Heart left ventricle (tissue), 16 donors: ENCODE data around the gene INSIG2. TPM values are rescaled to one million over a fixed set of nuclear protein-coding genes. Genes with fewer than 3 reads are reported as not detected.

Experiments used
- ATAC-seq, 4 donors: fragments of 200-7000 bp; cut with Tn5 transposase; one replicate each; pipeline ENCODE4 v1.9.1; 2020 to 2022; ENCODE audit warnings: moderate library complexity in 4 of 4, mild to moderate bottlenecking in 3 of 4, moderate number of reproducible peaks in 1 of 4
- DNase-seq, 5 donors: peaks; one replicate each; pipeline ENCODE4 v3.0.0-alpha.2; 2020
- H3K27ac ChIP-seq, 12 donors: fragments of 200-600 bp; sonication (generic) in 4 of 12; one replicate each; pipeline versions ENCODE4 v1.5.0 to v1.8.0; 2016 to 2022; ENCODE audit warnings: mild to moderate bottlenecking in 2 of 12
- H3K27me3 ChIP-seq, 9 donors: fragments of 200-600 bp; sonication (generic) in 2 of 9; one replicate each; pipeline versions ENCODE4 v1.5.1 to v1.8.0; 2016 to 2022; ENCODE audit warnings: mild to moderate bottlenecking in 3 of 9
- H3K36me3 ChIP-seq, 9 donors: fragments of 200-600 bp; sonication (generic) in 2 of 9; one replicate each; pipeline versions ENCODE4 v1.5.0 to v1.8.0; 2018 to 2022; ENCODE audit warnings: mild to moderate bottlenecking in 2 of 9
- H3K4me1 ChIP-seq, 12 donors: fragments of 200-600 bp; sonication (generic) in 4 of 12; one replicate each; pipeline versions ENCODE4 v1.5.0 to v1.8.0; 2016 to 2022; ENCODE audit warnings: mild to moderate bottlenecking in 3 of 12
- H3K4me3 ChIP-seq, 12 donors: fragments of 200-600 bp; sonication (generic) in 4 of 12; one replicate each; pipeline versions ENCODE4 v1.5.0 to v1.8.0; 2017 to 2022; ENCODE audit warnings: mild to moderate bottlenecking in 9 of 12, moderate library complexity in 4 of 12
- H3K9me3 ChIP-seq, 12 donors: fragments of 200-600 bp; sonication (generic) in 4 of 12; one replicate each; pipeline versions ENCODE4 v1.5.0 to v1.8.0; 2016 to 2022; ENCODE audit warnings: mild to moderate bottlenecking in 1 of 12
- POLR2A ChIP-seq, 2 donors: fragments of 450-650 bp; IDR thresholded peaks; one replicate each; pipeline ENCODE4 v1.6.1; 2017; ENCODE audit warnings: antibody characterized with exemption in 2 of 2, mild to moderate bottlenecking in 2 of 2, moderate library complexity in 2 of 2
- WGBS, 4 donors: extraction: QIAGEN DNeasy Blood & Tissue Kit in 2 of 4; methylation state at CpG; one replicate each; pipeline versions ENCODE4 v1.1.5 to v1.1.7; 2013 to 2018; 5-methylcytosine and 5-hydroxymethylcytosine counted together
- intact Hi-C, 10 donors: fragments of 100-400 bp; cut with DNase I; formaldehyde crosslinking; loops; one replicate each; pipeline versions ENCODE4 v1.11.1 to v1.14.2; 2022
- polyA plus RNA-seq, 2 donors: library from polyadenylated mRNA; stranded (reverse); fragments of 200-250 nt; gene quantifications; one replicate each; pipeline ENCODE4 v1.2.3, GENCODE V29; 2013
- total RNA-seq, 9 donors: library from RNA; depleted of rRNA in 2 of 9; stranded (reverse); fragments of >200 nt in 2 of 9; fragmentation: NEBNext Ultra II Directional in 3 of 9; extraction: Animal tissue kit (Norgen Biotek cat#: 25700) in 3 of 9; gene quantifications; one replicate each; pipeline versions ENCODE4 v1.1.0 to v1.2.4, GENCODE V29; 2016 to 2023
- TF ChIP-seq, protein P1 (sequence below), 12 donors: fragments of 200-600 bp; sonication (generic) in 4 of 12; IDR thresholded peaks; one replicate each; pipeline versions ENCODE4 v1.5.0 to v1.8.0; 2018 to 2022; ENCODE audit warnings: antibody characterized with exemption in 12 of 12, mild to moderate bottlenecking in 5 of 12
- donor health status: ischemic (EF 13 %, LVEDD 7.1; RV severe dilation, severe dysfunction).
- donor health status: healthy with polysubstance abuse.
- donor health status: DM: no; HTN: yes; CAD: no.
- donor health status: DM: no; HTN: no; CAD: no.
- donor health status: ischemic (EF 25% LVEDD 6.9; RV normal size, moderate dysfunction).
- donor health status: ischemic (EF 25% LVEDD 5.7; RV mildly dilated, moderate dysfunction).
- donor health status: healthy.
- donor health status: DM: yes; HTN: yes; CAD: no.
- donor health status: ischemic (EF 35%, LVEDD 5.7; RV mildly dilated, moderate dysfunction).
- donor health status: nonischemic (EF 11% LVEDD 7.7; RV severe dilation, severe dysfunction).
- donor health status: DM: yes; HTN: yes; CAD: no.
- donor health status: PGD.
- donor health status: ischemic (EF 29% LVEDD 5.4; RV normal size, mild dysfunction).
- donor health status: nonischemic (EF 23%, LVEDD 6.1; RV moderate dilation, normal function).

The INSIG2 gene
- total and polyA plus RNA-seq, 11 donors, result 6.5 to 16.4 (median 13.7) TPM

- H3K4me3 ChIP-seq, result no peak overlapping the region
- no peaks in the 10 kb centered on the region for H3K27me3 ChIP-seq
- TF ChIP-seq POLR2A (IDR thresholded peaks at IDR 0.05), result no peak
- TF ChIP-seq, protein P1, sequence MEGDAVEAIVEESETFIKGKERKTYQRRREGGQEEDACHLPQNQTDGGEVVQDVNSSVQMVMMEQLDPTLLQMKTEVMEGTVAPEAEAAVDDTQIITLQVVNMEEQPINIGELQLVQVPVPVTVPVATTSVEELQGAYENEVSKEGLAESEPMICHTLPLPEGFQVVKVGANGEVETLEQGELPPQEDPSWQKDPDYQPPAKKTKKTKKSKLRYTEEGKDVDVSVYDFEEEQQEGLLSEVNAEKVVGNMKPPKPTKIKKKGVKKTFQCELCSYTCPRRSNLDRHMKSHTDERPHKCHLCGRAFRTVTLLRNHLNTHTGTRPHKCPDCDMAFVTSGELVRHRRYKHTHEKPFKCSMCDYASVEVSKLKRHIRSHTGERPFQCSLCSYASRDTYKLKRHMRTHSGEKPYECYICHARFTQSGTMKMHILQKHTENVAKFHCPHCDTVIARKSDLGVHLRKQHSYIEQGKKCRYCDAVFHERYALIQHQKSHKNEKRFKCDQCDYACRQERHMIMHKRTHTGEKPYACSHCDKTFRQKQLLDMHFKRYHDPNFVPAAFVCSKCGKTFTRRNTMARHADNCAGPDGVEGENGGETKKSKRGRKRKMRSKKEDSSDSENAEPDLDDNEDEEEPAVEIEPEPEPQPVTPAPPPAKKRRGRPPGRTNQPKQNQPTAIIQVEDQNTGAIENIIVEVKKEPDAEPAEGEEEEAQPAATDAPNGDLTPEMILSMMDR (IDR thresholded peaks at IDR 0.05), result no peak
- peak overlapping the region in 1 of 12 donors; percentile 77 for H3K27ac ChIP-seq
- H3K36me3 ChIP-seq, result no peaks in the 10 kb centered on the region
- intact Hi-C loops, result no loop called here
- 40 to 64% (median 56%) methylated on average over 2 of the region's 2 CpGs for WGBS, 4 donors
- DNase-seq (no peak), ATAC-seq (no peak)
- peaks cover 0 to 28% (median 8%) of the 10 kb centered on the region in 12 donors for H3K4me1 ChIP-seq
- H3K9me3 ChIP-seq, result no peaks in the 10 kb centered on the region
These were observed 33.8 kb downstream of the INSIG2 start for GRCh38 chr2:118121986-118122524.

DNA sequence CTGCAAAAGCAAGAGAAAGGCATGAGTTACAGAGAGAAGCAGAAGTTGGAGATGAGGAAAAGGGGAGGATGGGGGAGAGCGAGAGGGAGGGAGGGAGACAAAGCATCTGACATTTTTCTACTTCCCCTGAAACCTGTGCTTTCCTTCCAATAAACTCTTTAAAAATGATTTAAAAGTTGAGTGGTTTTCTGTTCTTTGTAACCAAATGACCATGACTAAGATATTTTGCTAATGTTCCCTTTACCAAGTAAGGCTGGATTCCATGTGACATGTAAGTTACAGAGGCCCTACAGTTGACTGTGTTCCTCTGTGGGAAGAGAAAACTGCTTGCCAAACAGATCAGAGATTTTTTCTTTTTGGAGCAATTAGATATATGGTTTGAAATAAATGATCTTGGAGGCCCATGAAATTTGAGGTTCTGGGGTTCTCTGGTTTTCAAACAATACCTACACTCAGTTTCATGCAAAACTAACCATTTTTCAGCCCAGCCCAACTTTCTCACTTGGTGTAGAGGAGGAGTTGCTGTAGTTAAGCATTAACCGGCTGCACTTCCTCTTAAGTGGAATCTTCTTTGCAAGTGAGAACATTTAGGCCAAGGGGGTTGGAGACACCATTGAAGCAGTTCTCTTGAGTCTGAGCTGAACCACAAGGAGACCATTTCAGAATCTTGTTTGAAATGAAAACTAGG lies 34.5 kb downstream of the INSIG2 start:
- peak overlapping the region in 6 of 12 donors; percentile 3 to 77 (median 39) for H3K27ac ChIP-seq
- DNase-seq (no peak), ATAC-seq (no peak)
- intact Hi-C loops, result no loop called here
- H3K36me3 ChIP-seq, result no peaks in the 10 kb centered on the region
- TF ChIP-seq, protein P1 (IDR thresholded peaks at IDR 0.05), result no peak
- no peak for TF ChIP-seq POLR2A (IDR thresholded peaks at IDR 0.05)
- 61 to 69% (median 65%) methylated on average over 2 of the region's 2 CpGs for WGBS, 4 donors
- H3K9me3 ChIP-seq, result no peaks in the 10 kb centered on the region
- no peak overlapping the region for H3K4me3 ChIP-seq
- peaks cover 0 to 28% (median 8%) of the 10 kb centered on the region in 12 donors for H3K4me1 ChIP-seq
- H3K27me3 ChIP-seq, result no peaks in the 10 kb centered on the region

DNA sequence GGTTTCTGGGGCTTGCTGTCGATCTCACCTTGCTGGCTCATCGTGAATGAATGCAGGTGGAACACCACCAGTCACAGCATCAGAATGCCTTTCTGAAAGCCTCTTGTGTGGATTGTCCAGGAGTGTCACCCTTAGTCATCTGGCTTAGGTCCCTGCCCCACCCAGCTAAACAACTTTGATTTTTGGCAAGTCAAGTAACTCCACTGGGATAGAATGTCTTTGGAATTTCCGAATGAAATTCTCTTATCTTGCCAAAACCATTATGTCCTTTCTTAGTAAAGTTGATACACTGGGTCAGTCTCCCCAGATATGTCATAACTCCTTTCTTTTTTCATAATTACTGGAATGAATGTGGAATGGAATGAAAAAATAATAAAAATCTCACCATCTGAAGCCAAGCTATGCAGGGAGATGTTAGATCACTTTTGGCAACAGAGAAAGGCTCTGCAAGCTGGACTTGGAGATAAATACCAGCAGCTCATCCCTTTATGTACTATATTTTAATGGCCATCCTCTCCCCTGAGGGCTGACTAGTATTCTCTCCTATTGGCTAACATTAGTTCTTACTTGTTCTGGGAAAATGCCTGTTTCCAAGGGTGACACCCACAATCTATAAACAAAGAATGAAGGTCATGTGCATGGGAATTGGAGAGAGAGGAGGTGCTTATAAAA lies 35.4 kb downstream of the INSIG2 start:
- Histone ChIP-seq H3K4me1 (peaks cover 0 to 28% (median 8%) of the 10 kb centered on the region in 12 donors), H3K27me3 (no peaks in the 10 kb centered on the region), H3K27ac (peak overlapping the region in 6 of 12 donors; percentile 3 to 77 (median 39)), H3K9me3 (no peaks in the 10 kb centered on the region), H3K4me3 (no peak overlapping the region), H3K36me3 (no peaks in the 10 kb centered on the region)
- DNase-seq (peak in 1 of 5 donors; percentile 33), ATAC-seq (peak; percentile 34 to 75 (median 66))
- intact Hi-C loops, result no loop called here
- TF ChIP-seq POLR2A (IDR thresholded peaks at IDR 0.05), result no peak
- TF ChIP-seq, protein P1 (IDR thresholded peaks at IDR 0.05), result no peak
- WGBS, 4 donors, result 59 to 73% (median 61%) methylated on average over 3 of the region's 3 CpGs

GRCh38 chr2:118124288-118124891 lies 36.1 kb downstream of the INSIG2 start:
- no peak for DNase-seq
- WGBS, 4 donors, result 74 to 83% (median 77%) methylated on average over 8 of the region's 8 CpGs
- ATAC-seq, result no peak

More at GRCh38 chr2:118124288-118124891, 36.1 kb downstream of the INSIG2 start:
- intact Hi-C loops, result no loop called here
- Histone ChIP-seq H3K36me3 (no peaks in the 10 kb centered on the region), H3K4me1 (peaks cover 0 to 28% (median 8%) of the 10 kb centered on the region in 12 donors), H3K27me3 (peaks cover 0 to 3% (median 0%) of the 10 kb centered on the region in 9 donors), H3K9me3 (no peaks in the 10 kb centered on the region), H3K4me3 (no peak overlapping the region), H3K27ac (peak overlapping the region in 1 of 12 donors; percentile 76)
- TF ChIP-seq POLR2A (IDR thresholded peaks at IDR 0.05), result no peak
- TF ChIP-seq, protein P1 (IDR thresholded peaks at IDR 0.05), result no peak
